DMS153 treated with DMSO at 0.1 percent for 48 hours (cell line): Measurements from ENCODE around the gene CCDC134.

ENCODE experiments used
- DNase-seq: peaks from one replicate; lab custom pipeline; 2025; ENCODE audit not compliant: unreplicated experiment; lab: John Stamatoyannopoulos, UW

Gene CCDC134

DNA sequence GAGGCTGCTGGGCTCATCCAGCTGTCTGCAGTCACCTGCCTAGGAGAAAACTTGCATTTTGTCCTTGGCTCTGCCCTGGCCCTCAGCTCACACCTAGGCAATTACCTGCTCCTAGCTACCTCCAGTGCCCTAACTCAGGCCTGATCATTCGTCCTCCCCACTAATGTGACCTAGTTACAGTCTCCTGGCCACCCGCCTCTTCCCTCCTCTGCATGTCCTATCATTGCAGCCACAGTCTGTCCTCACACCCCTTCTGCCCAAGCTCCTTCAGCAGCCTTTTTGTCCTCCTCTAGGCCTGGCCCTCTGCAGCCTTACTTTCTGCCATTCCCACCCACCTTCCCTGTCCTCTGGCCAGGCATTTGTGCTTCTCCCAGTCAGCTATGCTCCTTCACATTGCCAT is 17.7 kb upstream of the CCDC134 start:
- DNase-seq: no peak

GRCh38 chr22:41787331-41787730 is 13.1 kb upstream of the CCDC134 start:
- DNase-seq: no peak

DNA sequence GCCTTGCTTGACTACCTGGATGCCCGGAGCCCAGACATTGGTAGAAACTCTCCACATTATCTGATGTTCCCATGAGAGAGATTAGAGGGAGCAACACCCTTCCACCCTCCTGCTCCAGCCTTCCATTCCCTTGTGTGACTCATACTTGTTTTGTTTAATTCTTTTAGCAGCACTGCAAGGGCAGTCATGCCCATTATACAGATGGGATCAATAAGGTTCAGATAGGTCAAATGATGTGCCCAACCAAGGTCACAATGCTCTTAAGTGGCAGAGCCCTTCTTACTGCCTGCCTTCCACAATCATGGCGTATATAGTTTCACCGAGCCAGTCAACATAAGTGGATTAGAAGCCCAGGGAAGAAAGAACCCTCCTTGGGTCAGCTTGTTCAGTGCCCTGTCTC is 6.6 kb upstream of the CCDC134 start:
- no peak for DNase-seq

GRCh38 chr22:41798736-41799135 is 1.7 kb upstream of the CCDC134 start:
- no peak for DNase-seq

DNA sequence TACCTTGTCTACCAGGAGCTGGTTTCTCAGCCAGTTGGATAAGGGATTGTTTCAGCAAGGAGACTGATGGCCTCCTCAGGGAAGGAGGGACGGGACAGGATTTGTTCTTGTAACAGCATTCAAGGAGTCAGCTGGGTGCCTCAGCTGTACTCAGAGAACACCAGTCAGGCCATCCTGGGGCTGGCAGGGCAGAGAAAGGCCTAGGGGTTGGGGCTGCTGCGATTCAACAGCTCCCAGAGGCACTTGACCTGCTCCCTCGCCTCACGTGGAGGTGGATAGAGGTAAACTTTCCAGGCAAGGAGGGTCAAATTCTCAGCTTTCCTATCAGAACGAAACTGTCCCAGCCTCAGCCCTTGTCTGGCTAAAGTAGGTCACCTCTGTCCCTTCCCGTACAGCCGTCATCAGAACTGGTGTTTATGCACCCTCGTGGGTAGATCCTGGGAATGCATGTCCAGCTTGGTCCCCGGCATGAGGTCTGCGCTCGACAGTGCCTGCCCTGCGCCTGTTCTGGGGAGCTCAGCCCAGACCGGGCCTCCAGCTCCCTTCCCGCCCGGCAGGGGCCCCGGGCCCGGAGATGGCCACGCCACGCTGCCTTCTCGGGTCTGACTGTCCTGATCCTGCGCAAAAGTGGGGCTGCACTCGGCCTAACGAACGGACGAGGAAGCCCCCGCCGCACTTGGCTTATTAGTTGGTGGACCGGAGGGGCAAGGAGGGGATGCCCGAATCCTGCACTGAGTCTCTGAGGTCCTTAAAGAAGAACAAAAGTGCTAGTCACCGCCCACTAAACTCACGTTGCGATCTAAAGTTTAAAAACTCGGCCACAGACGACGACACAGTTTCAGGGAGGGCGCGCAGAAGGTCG is 762 bp upstream of the CCDC134 start:
- DNase-seq: no peak

- no peak for DNase-seq
Measured at GRCh38 chr22:41801147-41801819, 804 bp downstream of the CCDC134 start.

DNA sequence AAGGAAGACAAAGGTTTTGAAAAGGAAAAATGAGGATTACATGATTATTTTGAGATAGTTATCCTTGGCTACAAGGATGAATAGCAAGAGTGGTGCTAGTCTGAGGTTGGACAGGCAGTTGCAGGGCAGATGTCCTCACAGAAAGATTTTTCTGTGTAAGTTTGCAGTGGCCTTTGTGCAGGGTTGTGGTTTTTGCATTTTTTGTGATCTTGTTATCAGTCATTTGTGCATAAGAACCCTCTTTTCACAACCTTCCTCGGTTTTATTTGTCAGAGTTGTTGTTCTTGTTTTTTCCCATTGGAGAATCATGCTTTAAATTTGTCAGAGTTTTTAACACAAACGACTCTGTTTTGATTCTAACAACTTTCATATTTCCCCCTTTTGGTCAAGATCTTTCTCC is 1.4 kb downstream of the CCDC134 start:
- DNase-seq: no peak

DNA sequence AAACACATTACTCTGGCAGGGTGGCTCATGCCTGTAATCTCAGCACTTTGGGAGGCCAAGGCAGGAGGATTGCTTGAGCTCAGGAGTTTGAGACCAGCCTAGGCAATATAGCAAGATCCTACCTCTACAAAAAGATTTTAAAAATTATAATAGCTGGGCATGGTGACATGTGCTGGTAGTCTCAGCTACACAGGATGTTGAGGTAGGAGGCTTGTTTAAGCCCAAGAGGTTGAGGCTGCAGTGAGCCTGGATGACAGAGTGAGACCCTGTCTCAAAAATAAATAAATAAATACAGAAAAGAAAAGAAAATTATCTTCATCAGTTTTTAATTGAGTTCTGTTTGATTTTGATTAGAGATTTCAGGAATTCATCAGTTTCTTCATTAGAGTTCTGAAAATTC is 5.2 kb downstream of the CCDC134 start:
- DNase-seq: no peak

GRCh38 chr22:41808400-41808799 is 7.9 kb downstream of the CCDC134 start:
- DNase-seq: no peak

- no peak for DNase-seq
Measured at GRCh38 chr22:41810022-41810421, 9.5 kb downstream of the CCDC134 start.

DNA sequence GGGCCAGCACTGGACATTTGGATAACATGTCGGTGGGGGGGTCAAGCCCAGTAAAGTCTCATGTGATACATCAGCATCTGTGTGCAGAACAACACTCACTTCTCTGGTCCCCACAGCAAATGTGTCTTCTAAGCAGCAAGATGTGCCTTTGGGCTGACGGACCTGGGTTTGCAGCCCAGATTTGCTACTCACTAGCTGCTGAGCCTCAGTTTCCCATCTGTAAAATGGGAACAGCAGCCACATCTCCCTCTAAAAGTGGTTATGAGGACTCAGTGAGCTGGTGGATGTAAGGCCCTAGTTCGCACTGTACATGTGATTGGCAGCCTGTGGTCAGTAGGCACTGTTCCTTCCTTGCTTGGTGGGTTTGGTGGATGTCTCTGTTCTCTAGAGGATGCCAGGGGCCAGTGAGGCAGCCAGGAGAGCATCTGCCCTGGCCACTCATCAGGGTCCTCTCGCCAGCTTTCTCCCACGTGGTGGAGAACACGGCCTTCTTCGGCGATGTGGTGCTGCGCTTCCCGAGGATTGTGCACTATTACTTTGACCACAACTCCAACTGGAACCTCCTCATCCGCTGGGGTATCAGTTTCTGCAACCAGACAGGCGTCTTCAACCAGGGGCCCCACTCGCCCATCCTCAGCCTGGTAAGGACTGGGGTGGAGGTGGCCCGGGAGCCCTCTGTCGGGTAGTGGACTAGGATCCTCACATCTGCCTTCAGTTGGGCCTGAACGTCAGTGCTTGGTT is 12.5 kb downstream of the CCDC134 start:
- no peak for DNase-seq

GRCh38 chr22:41813726-41814410 is 13.4 kb downstream of the CCDC134 start:
- no peak for DNase-seq

GRCh38 chr22:41815716-41816115 is 15.2 kb downstream of the CCDC134 start:
- no peak for DNase-seq

GRCh38 chr22:41816241-41816640 is 15.8 kb downstream of the CCDC134 start:
- DNase-seq: no peak

DNA sequence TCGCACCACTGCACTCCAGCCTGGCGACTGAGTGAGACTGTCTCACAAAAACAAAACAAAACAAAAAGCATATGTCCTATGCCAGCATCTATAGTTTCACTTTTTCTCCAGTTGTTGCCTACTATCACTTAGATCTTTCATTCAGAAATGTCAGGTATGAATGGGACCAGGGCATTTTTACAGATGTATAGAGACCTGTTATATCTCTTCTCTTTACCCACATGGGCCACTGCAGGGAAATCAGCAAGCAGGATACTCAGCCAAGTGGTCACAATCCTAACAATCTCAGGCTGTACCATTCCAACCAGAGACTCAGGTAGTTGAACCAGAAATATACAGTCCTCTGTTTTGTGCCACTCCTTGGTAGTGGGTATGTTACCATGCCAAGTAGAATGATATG is 16.4 kb downstream of the CCDC134 start:
- no peak for DNase-seq

GRCh38 chr22:41818011-41818410 is 17.5 kb downstream of the CCDC134 start:
- DNase-seq: no peak

GRCh38 chr22:41818596-41818995 is 18.1 kb downstream of the CCDC134 start:
- no peak for DNase-seq

- no peak for DNase-seq
Measured at GRCh38 chr22:41819257-41819656, 18.8 kb downstream of the CCDC134 start.

DNA sequence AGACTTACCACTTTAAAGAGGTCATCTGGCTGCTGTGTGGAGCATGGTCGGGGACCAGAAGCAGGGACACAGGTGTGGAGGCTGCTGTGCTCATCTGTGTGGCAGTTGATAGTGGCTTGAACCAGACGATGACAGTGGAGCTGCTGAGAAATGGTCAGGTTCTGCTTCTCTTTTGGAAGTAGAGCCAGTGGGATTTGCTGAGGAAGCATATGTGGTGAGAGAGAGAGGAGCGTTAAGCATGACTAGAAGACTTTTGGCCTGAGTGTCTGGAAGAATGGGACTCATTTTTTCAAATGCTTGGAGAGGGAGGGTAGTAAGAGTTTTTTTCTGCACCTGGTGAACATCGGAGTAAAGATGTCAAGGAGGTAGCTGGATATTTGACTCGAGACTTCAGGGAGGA is 20.0 kb downstream of the CCDC134 start:
- DNase-seq: no peak

GRCh38 chr22:41821471-41822316 is 21.2 kb downstream of the CCDC134 start:
- no peak for DNase-seq
